Measurements from ENCODE around the gene PLCB1. TPM values are rescaled to one million over a fixed set of nuclear protein-coding genes. Genes with fewer than 3 reads are reported as not detected.

Gene PLCB1
- total RNA-seq, 1 donor from 2014 or later = 13.6 TPM

GRCh38 chr20:8298426-8299043 lies 166.5 kb downstream of the PLCB1 start:
- DNase-seq (ENCODE audit: low read depth, low spot score) = no peak

- no peak for DNase-seq (ENCODE audit: low read depth, low spot score)
Observed at GRCh38 chr20:8299921-8300320, 167.9 kb downstream of the PLCB1 start.

GRCh38 chr20:8301655-8302054 lies 169.6 kb downstream of the PLCB1 start:
- no peak for DNase-seq (ENCODE audit: low read depth, low spot score)

- no peak for DNase-seq (ENCODE audit: low read depth, low spot score)
Observed at GRCh38 chr20:8303651-8304050, 171.6 kb downstream of the PLCB1 start.

- no peak for DNase-seq (ENCODE audit: low read depth, low spot score)
Observed at GRCh38 chr20:8304124-8304816, 172.2 kb downstream of the PLCB1 start.

GRCh38 chr20:8305449-8305978 lies 173.4 kb downstream of the PLCB1 start:
- no peak for DNase-seq (ENCODE audit: low read depth, low spot score)

- DNase-seq (ENCODE audit: low read depth, low spot score) = no peak
Observed at GRCh38 chr20:8306937-8307336, 174.9 kb downstream of the PLCB1 start.

GRCh38 chr20:8309634-8310033 lies 177.6 kb downstream of the PLCB1 start:
- DNase-seq (ENCODE audit: low read depth, low spot score) = no peak

- DNase-seq (ENCODE audit: low read depth, low spot score) = no peak
Observed at GRCh38 chr20:8310618-8311017, 178.6 kb downstream of the PLCB1 start.

GRCh38 chr20:8313073-8313472 lies 181.0 kb downstream of the PLCB1 start:
- no peak for DNase-seq (ENCODE audit: low read depth, low spot score)

GRCh38 chr20:8315639-8316573 lies 183.8 kb downstream of the PLCB1 start:
- DNase-seq (ENCODE audit: low read depth, low spot score) = no peak

- DNase-seq (ENCODE audit: low read depth, low spot score) = no peak
Observed at GRCh38 chr20:8317448-8317847, 185.4 kb downstream of the PLCB1 start.

GRCh38 chr20:8318965-8319625 lies 187.0 kb downstream of the PLCB1 start:
- no peak for DNase-seq (ENCODE audit: low read depth, low spot score)

- DNase-seq (ENCODE audit: low read depth, low spot score) = no peak
Observed at GRCh38 chr20:8320306-8320705, 188.2 kb downstream of the PLCB1 start.

GRCh38 chr20:8321001-8321400 lies 188.9 kb downstream of the PLCB1 start:
- no peak for DNase-seq (ENCODE audit: low read depth, low spot score)

- DNase-seq (ENCODE audit: low read depth, low spot score) = no peak
Observed at GRCh38 chr20:8322662-8323217, 190.7 kb downstream of the PLCB1 start.

GRCh38 chr20:8326191-8326590 lies 194.1 kb downstream of the PLCB1 start:
- no peak for DNase-seq (ENCODE audit: low read depth, low spot score)

GRCh38 chr20:8326899-8327298 lies 194.8 kb downstream of the PLCB1 start:
- no peak for DNase-seq (ENCODE audit: low read depth, low spot score)

- DNase-seq (ENCODE audit: low read depth, low spot score) = no peak
Observed at GRCh38 chr20:8328189-8328588, 196.1 kb downstream of the PLCB1 start.

GRCh38 chr20:8330319-8330784 lies 198.3 kb downstream of the PLCB1 start:
- no peak for DNase-seq (ENCODE audit: low read depth, low spot score)

Measured in pulmonary artery endothelial cell (primary cell).